Activated CD4-positive, CD25-positive, alpha-beta regulatory T cell treated with anti-CD3 and anti-CD28 coated beads, Interleukin-2, amount 50 U/mL, for 16 hours (primary cell): ENCODE data around the gene RAPGEF6.
A peak's percentile ranks its signal among the peaks of the same experiment; 100 is the strongest.
"Not testable (repeated sequence)": the region's sequence is repeated elsewhere in the genome, so short reads cannot be mapped to it uniquely, and the experiment has no call there.

Experiments
- DNase-seq: peaks from one replicate; pipeline ENCODE4 v3.0.0-alpha.2; 2020; ENCODE audit warnings: low read depth, low spot score

Gene RAPGEF6

GRCh38 chr5:131644370-131644769, 9.3 kb upstream of the RAPGEF6 start:
- DNase-seq, result no peak

- no peak for DNase-seq
Observed at GRCh38 chr5:131641494-131641893, 6.5 kb upstream of the RAPGEF6 start.

- peak; percentile 14 for DNase-seq
Observed at GRCh38 chr5:131640043-131640856, 5.2 kb upstream of the RAPGEF6 start.

GRCh38 chr5:131639148-131639547, 4.1 kb upstream of the RAPGEF6 start:
- no peak for DNase-seq

GRCh38 chr5:131637694-131638093, 2.7 kb upstream of the RAPGEF6 start:
- DNase-seq, result no peak

GRCh38 chr5:131635684-131636572, 899 bp upstream of the RAPGEF6 start:
- DNase-seq, result no peak

- peak; percentile 17 for DNase-seq
Observed at GRCh38 chr5:131634666-131634995, 398 bp downstream of the RAPGEF6 start.

- DNase-seq, result no peak
Observed at GRCh38 chr5:131634238-131634637, 791 bp downstream of the RAPGEF6 start.

GRCh38 chr5:131633830-131634229, 1.2 kb downstream of the RAPGEF6 start:
- no peak for DNase-seq

GRCh38 chr5:131630963-131631350, 4.1 kb downstream of the RAPGEF6 start:
- no peak for DNase-seq

- no peak for DNase-seq
Observed at GRCh38 chr5:131630208-131630962, 4.6 kb downstream of the RAPGEF6 start.

GRCh38 chr5:131628990-131629389, 6.0 kb downstream of the RAPGEF6 start:
- no peak for DNase-seq

- DNase-seq, result no peak
Observed at GRCh38 chr5:131627207-131627865, 7.7 kb downstream of the RAPGEF6 start.

- no peak for DNase-seq
Observed at GRCh38 chr5:131622633-131623032, 12.4 kb downstream of the RAPGEF6 start.

GRCh38 chr5:131621164-131621563, 13.9 kb downstream of the RAPGEF6 start:
- not testable (repeated sequence) for DNase-seq

GRCh38 chr5:131619102-131619501, 15.9 kb downstream of the RAPGEF6 start:
- DNase-seq, result no peak

- DNase-seq, result no peak
Observed at GRCh38 chr5:131617140-131617822, 17.7 kb downstream of the RAPGEF6 start.

GRCh38 chr5:131615957-131616356, 19.1 kb downstream of the RAPGEF6 start:
- DNase-seq, result no peak

- no peak for DNase-seq
Observed at GRCh38 chr5:131613423-131613822, 21.6 kb downstream of the RAPGEF6 start.

- no peak for DNase-seq
Observed at GRCh38 chr5:131611064-131611381, 24.0 kb downstream of the RAPGEF6 start.
